GM21786 (cell line): ENCODE results near the gene PARP14.
A peak's percentile ranks its signal among the peaks of the same experiment; 100 is the strongest.
"Not testable (repeated sequence)": the region's sequence is repeated elsewhere in the genome, so short reads cannot be mapped to it uniquely, and the experiment has no call there.

Experiments
- ATAC-seq: cut with Tn5 transposase; IDR thresholded peaks from one replicate; pipeline ENCODE4 v1.9.1; 2021; ENCODE audit not compliant: unreplicated experiment

PARP14 gene

GRCh38 chr3:122679085-122679881, 1.4 kb upstream of the PARP14 start:
- peak; percentile 29 for ATAC-seq

- peak; percentile 6 for ATAC-seq
Observed at GRCh38 chr3:122679882-122680474, 661 bp upstream of the PARP14 start.

GRCh38 chr3:122681284-122681973, 790 bp downstream of the PARP14 start:
- no peak for ATAC-seq

GRCh38 chr3:122681974-122682409, 1.4 kb downstream of the PARP14 start:
- ATAC-seq = no peak

- ATAC-seq = not testable (repeated sequence)
Observed at GRCh38 chr3:122682778-122683411, 2.3 kb downstream of the PARP14 start.

GRCh38 chr3:122687298-122687697, 6.7 kb downstream of the PARP14 start:
- no peak for ATAC-seq

GRCh38 chr3:122688996-122689395, 8.4 kb downstream of the PARP14 start:
- no peak for ATAC-seq

GRCh38 chr3:122689587-122689986, 8.9 kb downstream of the PARP14 start:
- no peak for ATAC-seq

- ATAC-seq = no peak
Observed at GRCh38 chr3:122690096-122690495, 9.5 kb downstream of the PARP14 start.

GRCh38 chr3:122691195-122691594, 10.6 kb downstream of the PARP14 start:
- ATAC-seq = peak; percentile 73

- ATAC-seq = no peak
Observed at GRCh38 chr3:122692674-122693073, 12.0 kb downstream of the PARP14 start.

- no peak for ATAC-seq
Observed at GRCh38 chr3:122694966-122695365, 14.3 kb downstream of the PARP14 start.

- ATAC-seq = no peak
Observed at GRCh38 chr3:122695927-122696561, 15.4 kb downstream of the PARP14 start.

GRCh38 chr3:122697952-122698620, 17.4 kb downstream of the PARP14 start:
- peak; percentile 77 for ATAC-seq

- ATAC-seq = no peak
Observed at GRCh38 chr3:122700193-122700592, 19.6 kb downstream of the PARP14 start.

- ATAC-seq = no peak
Observed at GRCh38 chr3:122705379-122705778, 24.7 kb downstream of the PARP14 start.

- ATAC-seq = not testable (repeated sequence)
Observed at GRCh38 chr3:122710616-122711251, 30.1 kb downstream of the PARP14 start.

GRCh38 chr3:122714273-122714672, 33.6 kb downstream of the PARP14 start:
- no peak for ATAC-seq

GRCh38 chr3:122716667-122717066, 36.0 kb downstream of the PARP14 start:
- ATAC-seq = no peak
